ENCODE measurements around the gene TLE4. TPM values are rescaled to one million over a fixed set of nuclear protein-coding genes. Genes with fewer than 3 reads are reported as not detected.

TLE4 gene
- total RNA-seq, 1 donor from 2014 or later = 98.5 TPM

- Mint-ChIP-seq H3K4me3 (ENCODE audit: unreplicated experiment) (no peak overlapping the region), H3K4me1 (ENCODE audit: low read depth, unreplicated experiment) (peaks cover 43% of the 10 kb centered on the region), H3K9me3 (ENCODE audit: unreplicated experiment) (no peaks in the 10 kb centered on the region), H3K27me3 (ENCODE audit: low read depth, unreplicated experiment) (no peaks in the 10 kb centered on the region), H3K27ac (ENCODE audit: unreplicated experiment) (peak overlapping the region; percentile 70), H3K36me3 (ENCODE audit: low read depth, unreplicated experiment) (peaks cover 10% of the 10 kb centered on the region)
- no peak overlapping the region for H2AFZ ChIP-seq (ENCODE audit: low read depth, low read length)
- no peak overlapping the region for H3K4me3 ChIP-seq (ENCODE audit: insufficient read depth, low read depth, low read length)
- no peak overlapping the region for H3K27ac ChIP-seq (ENCODE audit: low read depth, low read length)
- peaks cover 12% of the 10 kb centered on the region for H3K79me2 ChIP-seq (ENCODE audit: insufficient read depth, low read length)
- peaks cover 10% of the 10 kb centered on the region for H3K4me1 ChIP-seq (ENCODE audit: insufficient read depth, low read length)
- no peak for TF ChIP-seq EZH2 (IDR thresholded peaks at IDR 0.05; ENCODE audit: insufficient read depth, low read length)
- TF ChIP-seq CTCF (IDR thresholded peaks at IDR 0.05; ENCODE audit: insufficient read depth, low read depth, low read length) = no peak
- no peaks in the 10 kb centered on the region for H3K27me3 ChIP-seq (ENCODE audit: insufficient read depth, low read length)
- no peaks in the 10 kb centered on the region for H3K9me3 ChIP-seq (ENCODE audit: insufficient read depth, low read depth, low read length)
- H3K9ac ChIP-seq (ENCODE audit: low read length) = no peak overlapping the region
- H3K36me3 ChIP-seq (ENCODE audit: insufficient read depth, low read length) = no peaks in the 10 kb centered on the region
- H4K20me1 ChIP-seq (ENCODE audit: insufficient read depth, low read length) = peaks cover 31% of the 10 kb centered on the region
- FAIRE-seq (no peak), DNase-seq (ENCODE audit: low read depth) (no peak)
- peak overlapping the region; percentile 58 for H3K4me2 ChIP-seq (ENCODE audit: low read length)
Observed at GRCh38 chr9:79663878-79664277, 92.1 kb downstream of the TLE4 start.

GRCh38 chr9:79664375-79664831 is 92.6 kb downstream of the TLE4 start:
- H4K20me1 ChIP-seq (ENCODE audit: insufficient read depth, low read length) = peaks cover 34% of the 10 kb centered on the region
- H3K27me3 ChIP-seq (ENCODE audit: insufficient read depth, low read length) = no peaks in the 10 kb centered on the region
- TF ChIP-seq EZH2 (IDR thresholded peaks at IDR 0.05; ENCODE audit: insufficient read depth, low read length) (no peak), CTCF (IDR thresholded peaks at IDR 0.05; ENCODE audit: insufficient read depth, low read depth, low read length) (no peak)
- Mint-ChIP-seq H3K4me1 (ENCODE audit: low read depth, unreplicated experiment) (peaks cover 43% of the 10 kb centered on the region), H3K9me3 (ENCODE audit: unreplicated experiment) (no peaks in the 10 kb centered on the region), H3K36me3 (ENCODE audit: low read depth, unreplicated experiment) (peaks cover 10% of the 10 kb centered on the region), H3K4me3 (ENCODE audit: unreplicated experiment) (no peak overlapping the region), H3K27me3 (ENCODE audit: low read depth, unreplicated experiment) (no peaks in the 10 kb centered on the region), H3K27ac (ENCODE audit: unreplicated experiment) (peak overlapping the region; percentile 43)
- no peak overlapping the region for H2AFZ ChIP-seq (ENCODE audit: low read depth, low read length)
- peaks cover 10% of the 10 kb centered on the region for H3K4me1 ChIP-seq (ENCODE audit: insufficient read depth, low read length)
- H3K4me3 ChIP-seq (ENCODE audit: insufficient read depth, low read depth, low read length) = no peak overlapping the region
- H3K36me3 ChIP-seq (ENCODE audit: insufficient read depth, low read length) = no peaks in the 10 kb centered on the region
- peaks cover 12% of the 10 kb centered on the region for H3K79me2 ChIP-seq (ENCODE audit: insufficient read depth, low read length)
- FAIRE-seq (no peak), DNase-seq (ENCODE audit: low read depth) (no peak)
- no peaks in the 10 kb centered on the region for H3K9me3 ChIP-seq (ENCODE audit: insufficient read depth, low read depth, low read length)
- H3K9ac ChIP-seq (ENCODE audit: low read length) = no peak overlapping the region
- no peak overlapping the region for H3K27ac ChIP-seq (ENCODE audit: low read depth, low read length)
- H3K4me2 ChIP-seq (ENCODE audit: low read length) = no peak overlapping the region

GRCh38 chr9:79665369-79665768 is 93.6 kb downstream of the TLE4 start:
- H3K27me3 ChIP-seq (ENCODE audit: insufficient read depth, low read length) = no peaks in the 10 kb centered on the region
- peaks cover 38% of the 10 kb centered on the region for H4K20me1 ChIP-seq (ENCODE audit: insufficient read depth, low read length)
- H3K4me2 ChIP-seq (ENCODE audit: low read length) = no peak overlapping the region
- H3K36me3 ChIP-seq (ENCODE audit: insufficient read depth, low read length) = no peaks in the 10 kb centered on the region
- FAIRE-seq (no peak), DNase-seq (ENCODE audit: low read depth) (no peak)
- no peak overlapping the region for H2AFZ ChIP-seq (ENCODE audit: low read depth, low read length)
- Mint-ChIP-seq H3K4me3 (ENCODE audit: unreplicated experiment) (no peak overlapping the region), H3K36me3 (ENCODE audit: low read depth, unreplicated experiment) (peaks cover 10% of the 10 kb centered on the region), H3K27ac (ENCODE audit: unreplicated experiment) (no peak overlapping the region), H3K27me3 (ENCODE audit: low read depth, unreplicated experiment) (no peaks in the 10 kb centered on the region), H3K4me1 (ENCODE audit: low read depth, unreplicated experiment) (peaks cover 51% of the 10 kb centered on the region), H3K9me3 (ENCODE audit: unreplicated experiment) (no peaks in the 10 kb centered on the region)
- TF ChIP-seq CTCF (IDR thresholded peaks at IDR 0.05; ENCODE audit: insufficient read depth, low read depth, low read length) = no peak
- no peak for TF ChIP-seq EZH2 (IDR thresholded peaks at IDR 0.05; ENCODE audit: insufficient read depth, low read length)
- no peaks in the 10 kb centered on the region for H3K9me3 ChIP-seq (ENCODE audit: insufficient read depth, low read depth, low read length)
- H3K27ac ChIP-seq (ENCODE audit: low read depth, low read length) = no peak overlapping the region
- H3K4me3 ChIP-seq (ENCODE audit: insufficient read depth, low read depth, low read length) = no peak overlapping the region
- peaks cover 10% of the 10 kb centered on the region for H3K4me1 ChIP-seq (ENCODE audit: insufficient read depth, low read length)
- H3K79me2 ChIP-seq (ENCODE audit: insufficient read depth, low read length) = peaks cover 12% of the 10 kb centered on the region
- no peak overlapping the region for H3K9ac ChIP-seq (ENCODE audit: low read length)
